HG03039 (cell line): ENCODE measurements around the gene CEMP1.
A peak's percentile ranks its signal among the peaks of the same experiment; 100 is the strongest.
"Not testable (repeated sequence)": the region's sequence is repeated elsewhere in the genome, so short reads cannot be mapped to it uniquely, and the experiment has no call there.

Source experiments
- ATAC-seq: cut with Tn5 transposase; IDR thresholded peaks from one replicate; pipeline ENCODE4 v1.9.1; 2021; ENCODE audit warnings: mild to moderate bottlenecking, moderate library complexity; ENCODE audit not compliant: unreplicated experiment

Gene CEMP1

GRCh38 chr16:2537451-2538379, 6.5 kb upstream of the CEMP1 start, which contains the start of gene PDPK1:
Gene PDPK1 (plus strand): TSS chr16:2538021. CDS start chr16:2538113, 92 bp downstream.
- peak; percentile 73 for ATAC-seq

GRCh38 chr16:2535625-2536013, 4.4 kb upstream of the CEMP1 start:
- ATAC-seq, result no peak

GRCh38 chr16:2534335-2534734, 3.1 kb upstream of the CEMP1 start:
- ATAC-seq, result not testable (repeated sequence)

GRCh38 chr16:2533912-2534311, 2.7 kb upstream of the CEMP1 start:
- no peak for ATAC-seq

- not testable (repeated sequence) for ATAC-seq
These were observed 2.0 kb upstream of the CEMP1 start for GRCh38 chr16:2533142-2533755.

GRCh38 chr16:2532494-2533141, 1.4 kb upstream of the CEMP1 start:
- no peak for ATAC-seq

- ATAC-seq, result peak; percentile 70
These were observed 687 bp upstream of the CEMP1 start for GRCh38 chr16:2531696-2532493.

- ATAC-seq, result no peak
These were observed 434 bp downstream of the CEMP1 start for GRCh38 chr16:2530629-2531318.

- no peak for ATAC-seq
These were observed 1.1 kb downstream of the CEMP1 start for GRCh38 chr16:2529961-2530628.

- ATAC-seq, result no peak
These were observed 1.9 kb downstream of the CEMP1 start for GRCh38 chr16:2529061-2529931.

- no peak for ATAC-seq
These were observed 2.8 kb downstream of the CEMP1 start for GRCh38 chr16:2528161-2529060.

- no peak for ATAC-seq
These were observed 3.5 kb downstream of the CEMP1 start for GRCh38 chr16:2527784-2528100.

- ATAC-seq, result no peak
These were observed 4.0 kb downstream of the CEMP1 start for GRCh38 chr16:2527071-2527783.

- no peak for ATAC-seq
These were observed 5.1 kb downstream of the CEMP1 start for GRCh38 chr16:2526135-2526534.

- no peak for ATAC-seq
These were observed 6.8 kb downstream of the CEMP1 start for GRCh38 chr16:2524339-2524938.

- ATAC-seq, result no peak
These were observed 7.4 kb downstream of the CEMP1 start for GRCh38 chr16:2523801-2524231.
